CD4-positive, alpha-beta T cell treated with Interleukin-21 for 1 hour (primary cell): ENCODE data around the gene NCF2.
A peak's percentile ranks its signal among the peaks of the same experiment; 100 is the strongest.

Source experiments
- DNase-seq: peaks from one replicate; pipeline ENCODE4 v3.0.0-alpha.2; 2020

The NCF2 gene

GRCh38 chr1:183548116-183548515, 42.1 kb downstream of the NCF2 start:
- no peak for DNase-seq

DNA sequence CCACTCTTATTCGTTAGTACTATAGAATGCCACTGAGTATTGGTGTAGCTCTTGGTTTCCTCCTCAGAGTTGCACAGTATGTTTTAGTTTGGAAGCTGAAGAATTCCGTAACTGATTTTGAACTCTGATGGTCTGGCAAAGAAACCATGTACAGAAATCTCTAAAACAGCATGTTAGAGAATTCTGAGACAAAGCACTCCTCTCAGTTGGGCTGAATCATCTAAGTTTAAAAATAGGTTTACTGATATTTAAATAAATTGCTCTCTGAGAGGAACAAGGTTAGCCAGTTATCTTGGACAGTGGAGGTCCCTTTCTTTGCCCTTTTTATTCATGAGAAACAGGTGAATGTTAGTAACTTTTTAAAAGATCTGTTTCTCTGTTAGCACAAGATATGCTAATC, 43.8 kb downstream of the NCF2 start:
- DNase-seq: no peak

DNA sequence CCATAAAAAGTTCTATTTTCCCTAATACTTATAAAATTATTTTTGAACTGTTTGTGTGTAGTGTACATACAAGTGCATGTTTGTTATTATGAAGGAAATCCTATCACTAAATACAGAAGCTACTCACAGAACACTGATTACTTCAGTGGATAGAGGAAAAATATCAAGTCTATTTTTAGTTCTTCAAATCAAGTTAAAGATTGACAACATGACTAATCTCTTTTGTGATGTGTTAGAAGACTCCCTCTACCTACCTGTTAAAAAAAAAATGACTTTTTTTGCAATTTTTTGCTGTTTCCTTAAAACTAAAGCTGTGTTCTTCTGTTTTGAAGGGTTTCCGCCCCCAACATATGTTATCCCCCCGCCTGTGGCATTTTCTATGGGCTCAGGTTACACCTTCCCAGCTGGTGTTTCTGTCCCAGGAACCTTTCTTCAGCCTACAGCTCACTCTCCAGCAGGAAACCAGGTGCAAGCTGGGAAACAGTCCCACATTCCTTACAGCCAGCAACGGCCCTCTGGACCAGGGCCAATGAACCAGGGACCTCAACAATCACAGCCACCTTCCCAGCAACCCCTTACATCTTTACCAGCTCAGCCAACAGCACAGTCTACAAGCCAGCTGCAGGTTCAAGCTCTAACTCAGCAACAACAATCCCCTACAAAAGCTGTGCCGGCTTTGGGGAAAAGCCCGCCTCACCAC, 45.5 kb downstream of the NCF2 start:
- DNase-seq: no peak

GRCh38 chr1:183543619-183544204, 46.5 kb downstream of the NCF2 start:
- peak; percentile 61 for DNase-seq

DNA sequence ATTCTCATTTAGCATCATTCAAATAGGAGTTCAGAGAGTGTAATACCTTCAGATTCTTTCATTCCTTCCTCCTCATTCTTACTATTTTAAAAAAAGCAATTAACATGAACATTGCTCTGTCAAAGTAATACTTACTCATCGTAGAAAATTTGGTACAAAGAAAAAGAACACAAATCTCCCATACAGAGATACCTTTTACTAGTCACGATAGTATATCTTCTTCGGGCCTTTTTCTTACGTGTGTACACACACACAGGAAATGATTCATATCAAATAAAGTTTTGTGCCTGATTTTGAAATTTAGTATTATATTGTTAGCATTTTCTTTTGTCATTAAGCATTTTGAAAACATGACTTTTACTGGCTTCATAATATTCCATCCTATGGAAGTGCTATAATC, 52.9 kb downstream of the NCF2 start:
- no peak for DNase-seq

DNA sequence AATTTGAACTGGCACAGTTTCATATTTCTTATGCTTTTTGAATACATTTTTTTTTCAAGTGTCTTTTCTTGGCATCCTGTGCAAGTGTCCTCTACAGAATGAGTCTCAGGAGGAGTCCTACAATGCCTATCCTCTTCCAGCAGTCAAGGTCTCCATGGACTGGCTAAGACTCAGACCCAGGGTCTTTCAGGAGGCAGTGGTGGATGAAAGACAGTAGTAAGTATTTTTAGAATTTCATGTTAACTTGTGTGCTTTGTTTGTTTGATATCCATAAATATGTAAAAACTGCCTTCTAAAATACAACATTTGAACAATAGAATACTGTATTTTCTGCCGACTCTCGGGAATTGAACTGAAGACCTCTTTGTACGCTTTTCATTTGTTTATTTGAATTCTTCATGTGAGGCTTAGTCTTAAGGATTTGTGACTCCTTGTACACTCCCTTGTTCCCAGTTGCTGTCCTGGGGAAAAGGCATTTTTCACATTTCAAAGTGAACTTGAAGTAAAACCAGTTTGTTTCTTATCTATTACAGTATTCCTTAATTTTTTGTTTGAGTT, 56.6 kb downstream of the NCF2 start:
- no peak for DNase-seq

DNA sequence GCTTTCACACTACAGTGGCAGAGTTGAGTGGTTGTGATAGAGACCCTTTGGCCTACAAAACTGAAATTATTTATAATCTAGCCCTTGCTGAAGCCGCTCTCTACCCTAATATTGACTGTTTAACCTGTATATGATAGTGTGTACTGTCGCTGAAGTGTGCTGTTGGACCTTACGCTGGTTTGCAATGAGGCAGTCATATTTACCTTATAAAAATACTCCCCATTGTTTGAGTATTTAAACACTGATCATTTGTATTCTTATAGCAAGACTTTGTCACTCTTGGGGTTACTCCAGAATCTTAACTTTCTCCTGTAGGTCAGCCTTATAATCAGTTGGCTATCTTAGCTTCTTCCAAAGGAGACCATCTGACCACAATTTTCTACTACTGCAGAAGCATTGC, 61.7 kb downstream of the NCF2 start:
- DNase-seq: no peak

- no peak for DNase-seq
Observed at GRCh38 chr1:183522104-183522503, 68.2 kb downstream of the NCF2 start.

DNA sequence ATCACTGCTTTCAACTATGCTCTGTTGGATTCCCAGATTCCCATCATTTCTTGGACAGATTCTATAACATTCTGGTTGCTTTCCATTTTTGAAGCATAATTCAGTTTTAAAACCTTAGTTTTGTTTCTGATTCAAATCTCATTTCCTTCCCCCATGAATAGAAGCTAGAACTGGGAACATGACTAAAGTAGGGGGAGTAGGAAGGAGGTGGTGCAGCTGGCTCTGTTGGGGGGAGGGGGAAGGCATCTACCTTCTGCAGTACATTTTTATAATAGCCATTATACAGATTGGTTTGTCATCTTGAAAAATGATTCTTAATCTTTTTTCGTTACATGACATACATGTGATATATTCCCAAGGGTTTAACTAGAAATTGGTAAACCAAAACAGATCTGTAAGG, 69.9 kb downstream of the NCF2 start:
- DNase-seq: no peak

- no peak for DNase-seq
Observed at GRCh38 chr1:183517401-183517800, 72.9 kb downstream of the NCF2 start.

- no peak for DNase-seq
Observed at GRCh38 chr1:183516725-183517124, 73.5 kb downstream of the NCF2 start.

GRCh38 chr1:183515002-183515689, 75.1 kb downstream of the NCF2 start:
- no peak for DNase-seq

- no peak for DNase-seq
Observed at GRCh38 chr1:183514235-183514634, 76.0 kb downstream of the NCF2 start.

GRCh38 chr1:183512450-183512849, 77.8 kb downstream of the NCF2 start:
- no peak for DNase-seq

- DNase-seq: no peak
Observed at GRCh38 chr1:183508694-183509093, 81.6 kb downstream of the NCF2 start.

DNA sequence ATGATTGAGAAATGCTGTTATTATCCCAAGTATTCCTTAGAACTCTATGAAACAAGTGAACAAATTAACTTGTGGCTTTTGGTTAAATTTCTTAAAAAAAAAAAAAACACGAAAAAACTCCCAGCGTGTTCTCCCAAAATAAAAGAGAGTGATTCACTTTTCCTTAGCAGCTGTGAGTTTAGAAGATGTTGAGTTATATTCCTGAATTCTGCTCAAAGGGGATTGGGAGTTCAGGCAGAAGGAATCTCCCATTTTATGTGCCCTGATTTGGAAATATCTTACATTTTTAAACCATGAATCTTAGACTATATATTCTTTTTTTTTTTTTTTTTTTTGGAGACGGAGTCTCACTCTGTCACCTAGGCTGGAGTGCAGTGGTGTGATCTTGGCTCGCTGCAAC, 83.7 kb downstream of the NCF2 start:
- DNase-seq: no peak
